ENCODE data around the gene SPSB1.

Gene SPSB1

GRCh38 chr1:9320520-9321479 is 28.1 kb downstream of the SPSB1 start:
- in situ Hi-C loops (cut with HindIII; ENCODE audit: low sequenced_read_pairs), result no loop called here
- DNase-seq (ENCODE audit: low read depth, low spot score), result no peak
- no peak overlapping the region for H3K4me3 ChIP-seq (ENCODE audit: low read depth, low read length)
- TF ChIP-seq, protein P1, sequence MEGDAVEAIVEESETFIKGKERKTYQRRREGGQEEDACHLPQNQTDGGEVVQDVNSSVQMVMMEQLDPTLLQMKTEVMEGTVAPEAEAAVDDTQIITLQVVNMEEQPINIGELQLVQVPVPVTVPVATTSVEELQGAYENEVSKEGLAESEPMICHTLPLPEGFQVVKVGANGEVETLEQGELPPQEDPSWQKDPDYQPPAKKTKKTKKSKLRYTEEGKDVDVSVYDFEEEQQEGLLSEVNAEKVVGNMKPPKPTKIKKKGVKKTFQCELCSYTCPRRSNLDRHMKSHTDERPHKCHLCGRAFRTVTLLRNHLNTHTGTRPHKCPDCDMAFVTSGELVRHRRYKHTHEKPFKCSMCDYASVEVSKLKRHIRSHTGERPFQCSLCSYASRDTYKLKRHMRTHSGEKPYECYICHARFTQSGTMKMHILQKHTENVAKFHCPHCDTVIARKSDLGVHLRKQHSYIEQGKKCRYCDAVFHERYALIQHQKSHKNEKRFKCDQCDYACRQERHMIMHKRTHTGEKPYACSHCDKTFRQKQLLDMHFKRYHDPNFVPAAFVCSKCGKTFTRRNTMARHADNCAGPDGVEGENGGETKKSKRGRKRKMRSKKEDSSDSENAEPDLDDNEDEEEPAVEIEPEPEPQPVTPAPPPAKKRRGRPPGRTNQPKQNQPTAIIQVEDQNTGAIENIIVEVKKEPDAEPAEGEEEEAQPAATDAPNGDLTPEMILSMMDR (IDR thresholded peaks at IDR 0.05; ENCODE audit: low read depth, low read length), result no peak

DNA sequence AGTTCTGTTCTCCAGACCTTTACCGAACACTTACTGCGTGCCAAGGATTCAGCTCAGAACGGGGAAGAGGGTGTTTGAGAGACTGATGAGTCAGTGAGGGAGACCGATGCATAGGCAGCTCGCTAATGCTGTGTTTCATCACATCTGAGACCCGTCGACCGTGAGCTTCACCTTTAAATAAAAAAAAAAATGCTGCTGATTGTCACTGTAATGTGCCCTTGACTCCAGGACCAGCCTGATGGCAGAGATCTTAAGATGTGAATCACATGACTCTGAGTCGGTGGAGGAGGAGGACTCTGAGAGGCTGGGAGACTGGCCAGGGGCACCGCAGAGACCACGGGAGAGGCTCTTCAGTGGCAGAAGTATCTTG is 28.8 kb downstream of the SPSB1 start:
- TF ChIP-seq, protein P1 (IDR thresholded peaks at IDR 0.05; ENCODE audit: low read depth, low read length), result no peak
- DNase-seq (ENCODE audit: low read depth, low spot score), result peak; percentile 66
- no peak overlapping the region for H3K4me3 ChIP-seq (ENCODE audit: low read depth, low read length)
- in situ Hi-C loops (cut with HindIII; ENCODE audit: low sequenced_read_pairs), result no loop called here

GRCh38 chr1:9321986-9322660 is 29.4 kb downstream of the SPSB1 start:
- TF ChIP-seq, protein P1 (IDR thresholded peaks at IDR 0.05; ENCODE audit: low read depth, low read length), result no peak
- no peak overlapping the region for H3K4me3 ChIP-seq (ENCODE audit: low read depth, low read length)
- no peak for DNase-seq (ENCODE audit: low read depth, low spot score)
- in situ Hi-C loops (cut with HindIII; ENCODE audit: low sequenced_read_pairs), result no loop called here

- no peak for DNase-seq (ENCODE audit: low read depth, low spot score)
- H3K4me3 ChIP-seq (ENCODE audit: low read depth, low read length), result no peak overlapping the region
- TF ChIP-seq, protein P1 (IDR thresholded peaks at IDR 0.05; ENCODE audit: low read depth, low read length), result no peak
- in situ Hi-C loops (cut with HindIII; ENCODE audit: low sequenced_read_pairs), result no loop called here
These were observed 30.1 kb downstream of the SPSB1 start for GRCh38 chr1:9322661-9323244.

DNA sequence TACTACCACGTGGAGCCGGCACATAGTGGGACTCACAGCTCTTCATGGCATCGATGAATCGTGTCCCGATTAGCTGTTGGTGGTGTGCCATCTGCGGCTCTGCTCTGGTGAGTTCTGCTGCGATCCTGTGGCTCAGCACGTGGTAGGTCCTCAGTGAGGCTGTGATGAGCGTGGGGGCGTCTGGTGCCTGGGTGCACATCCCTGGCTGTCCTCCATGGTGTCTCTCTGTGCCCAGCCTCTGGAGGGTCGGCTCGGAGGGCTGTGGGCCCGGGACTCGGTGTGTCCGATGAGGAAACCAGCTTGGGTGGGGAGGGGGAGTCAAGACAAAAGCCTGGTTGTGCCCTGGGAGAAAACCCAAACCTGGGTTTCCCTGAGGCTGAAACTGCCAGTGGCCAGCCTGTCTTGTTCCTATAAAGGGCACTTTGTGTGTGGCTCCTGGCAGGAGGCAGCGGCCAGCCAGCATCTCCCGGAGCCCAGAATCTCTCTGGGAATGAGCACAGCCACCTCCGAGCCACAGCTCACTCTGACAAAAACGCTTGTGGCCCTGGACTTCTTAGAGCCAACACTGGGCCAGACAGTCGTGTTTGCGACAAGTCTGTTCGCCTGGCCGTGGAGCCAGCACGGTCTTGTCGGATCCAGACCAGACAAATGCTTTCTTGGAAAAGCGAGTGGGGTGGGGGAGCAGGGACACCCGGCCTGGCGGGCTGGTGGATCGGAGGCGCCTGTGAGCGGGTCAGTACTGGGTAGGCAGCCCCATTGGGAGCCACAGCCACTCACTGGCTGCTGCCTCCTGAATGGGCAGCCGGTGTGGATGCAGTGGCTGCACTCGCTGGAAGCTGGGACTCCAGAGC is 31.8 kb downstream of the SPSB1 start:
- no peak for DNase-seq (ENCODE audit: low read depth, low spot score)
- TF ChIP-seq, protein P1 (IDR thresholded peaks at IDR 0.05; ENCODE audit: low read depth, low read length), result no peak
- in situ Hi-C loops (cut with HindIII; ENCODE audit: low sequenced_read_pairs), result no loop called here
- no peak overlapping the region for H3K4me3 ChIP-seq (ENCODE audit: low read depth, low read length)

DNA sequence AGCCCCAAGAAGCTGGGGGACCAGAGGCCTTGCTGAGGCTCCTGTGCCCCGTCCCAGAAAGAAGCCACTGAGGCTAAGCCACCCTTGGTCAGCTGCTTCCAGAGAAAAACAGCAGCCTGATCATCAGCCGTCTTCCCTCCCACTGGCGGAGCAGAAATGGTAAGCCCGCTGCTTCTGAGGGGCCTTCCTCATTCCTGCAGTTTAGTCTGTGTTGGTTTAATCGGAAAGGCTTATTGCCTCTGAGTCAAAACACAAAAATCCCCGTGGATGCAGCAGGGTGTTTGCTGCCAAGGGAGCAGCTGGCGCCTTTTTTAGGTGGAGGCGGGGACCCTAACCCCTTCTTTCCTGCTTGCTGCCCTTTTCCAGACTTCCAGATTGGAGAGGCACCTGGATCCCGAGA is 33.9 kb downstream of the SPSB1 start:
- TF ChIP-seq, protein P1 (IDR thresholded peaks at IDR 0.05; ENCODE audit: low read depth, low read length), result no peak
- no peak overlapping the region for H3K4me3 ChIP-seq (ENCODE audit: low read depth, low read length)
- peak; percentile 73 for DNase-seq (ENCODE audit: low read depth, low spot score)
- in situ Hi-C loops (cut with HindIII; ENCODE audit: low sequenced_read_pairs), result no loop called here
